Mucosa of descending colon (tissue), 3 donors: ENCODE data around the gene CCDC71. TPM values are rescaled to one million over a fixed set of nuclear protein-coding genes. Genes with fewer than 3 reads are reported as not detected.

Source experiments
- ATAC-seq: fragments of 200-7000 bp; cut with Tn5 transposase; one replicate; pipeline ENCODE4 v1.9.1; 2020; ENCODE audit warnings: mild to moderate bottlenecking, moderate library complexity
- DNase-seq, 3 donors: peaks; one replicate each; pipeline ENCODE4 v3.0.0-alpha.2; 2020
- H3K36me3 ChIP-seq: fragments of 200-600 bp; one replicate; pipeline ENCODE4 v1.8.0; 2021; ENCODE audit warnings: low read depth, mild to moderate bottlenecking
- H3K4me1 ChIP-seq: fragments of 200-600 bp; one replicate; pipeline ENCODE4 v1.8.0; 2021; ENCODE audit warnings: low read depth, mild to moderate bottlenecking
- H3K4me3 ChIP-seq: fragments of 200-600 bp; one replicate; pipeline ENCODE4 v1.8.0; 2021; ENCODE audit warnings: mild to moderate bottlenecking
- H3K9me3 ChIP-seq: fragments of 200-600 bp; one replicate; pipeline ENCODE4 v1.8.0; 2021; ENCODE audit warnings: mild to moderate bottlenecking
- intact Hi-C, 2 donors: fragments of 100-400 bp; cut with DNase I in 1 of 2; cut with micrococcal nuclease in 1 of 2; formaldehyde crosslinking; loops; one replicate each; pipeline versions ENCODE4 v1.11.0 to v1.11.1; 2022; cut with DNase I, micrococcal nuclease
- total RNA-seq, 3 donors: library from RNA; stranded (reverse); fragmentation: NEBNext Ultra II Directional in 2 of 3; extraction: Animal tissue kit (Norgen Biotek cat#: 25700) in 2 of 3; gene quantifications; one replicate each; pipeline versions ENCODE4 v1.2.1 to v1.2.4, GENCODE V29; 2021 to 2023
- TF ChIP-seq, protein P1 (sequence below): fragments of 200-600 bp; IDR thresholded peaks from one replicate; pipeline ENCODE4 v1.8.0; 2022; ENCODE audit warnings: antibody characterized with exemption, mild to moderate bottlenecking
- donor health status: DM: no; HTN: no; CAD: no; lungs with moderate emphysema.
- donor health status: DM: no; HTN: no; CAD: no.
- donor health status: DM: no; HTN: yes; CAD: no.

The CCDC71 gene
- total RNA-seq, 3 donors from 2014 or later: 15.2 to 20.7 (median 19.9) TPM

- no peak for DNase-seq
- Histone ChIP-seq H3K4me1 (no peaks in the 10 kb centered on the region), H3K4me3 (no peak overlapping the region), H3K36me3 (no peaks in the 10 kb centered on the region), H3K9me3 (no peaks in the 10 kb centered on the region)
- intact Hi-C loops: no loop called here
- TF ChIP-seq, protein P1, sequence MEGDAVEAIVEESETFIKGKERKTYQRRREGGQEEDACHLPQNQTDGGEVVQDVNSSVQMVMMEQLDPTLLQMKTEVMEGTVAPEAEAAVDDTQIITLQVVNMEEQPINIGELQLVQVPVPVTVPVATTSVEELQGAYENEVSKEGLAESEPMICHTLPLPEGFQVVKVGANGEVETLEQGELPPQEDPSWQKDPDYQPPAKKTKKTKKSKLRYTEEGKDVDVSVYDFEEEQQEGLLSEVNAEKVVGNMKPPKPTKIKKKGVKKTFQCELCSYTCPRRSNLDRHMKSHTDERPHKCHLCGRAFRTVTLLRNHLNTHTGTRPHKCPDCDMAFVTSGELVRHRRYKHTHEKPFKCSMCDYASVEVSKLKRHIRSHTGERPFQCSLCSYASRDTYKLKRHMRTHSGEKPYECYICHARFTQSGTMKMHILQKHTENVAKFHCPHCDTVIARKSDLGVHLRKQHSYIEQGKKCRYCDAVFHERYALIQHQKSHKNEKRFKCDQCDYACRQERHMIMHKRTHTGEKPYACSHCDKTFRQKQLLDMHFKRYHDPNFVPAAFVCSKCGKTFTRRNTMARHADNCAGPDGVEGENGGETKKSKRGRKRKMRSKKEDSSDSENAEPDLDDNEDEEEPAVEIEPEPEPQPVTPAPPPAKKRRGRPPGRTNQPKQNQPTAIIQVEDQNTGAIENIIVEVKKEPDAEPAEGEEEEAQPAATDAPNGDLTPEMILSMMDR: no peak
- no peak for ATAC-seq
These were observed 32.6 kb upstream of the CCDC71 start for GRCh38 chr3:49198611-49199230.

- intact Hi-C loops: no loop called here
These were observed 32.0 kb upstream of the CCDC71 start for GRCh38 chr3:49198161-49198560.

DNA sequence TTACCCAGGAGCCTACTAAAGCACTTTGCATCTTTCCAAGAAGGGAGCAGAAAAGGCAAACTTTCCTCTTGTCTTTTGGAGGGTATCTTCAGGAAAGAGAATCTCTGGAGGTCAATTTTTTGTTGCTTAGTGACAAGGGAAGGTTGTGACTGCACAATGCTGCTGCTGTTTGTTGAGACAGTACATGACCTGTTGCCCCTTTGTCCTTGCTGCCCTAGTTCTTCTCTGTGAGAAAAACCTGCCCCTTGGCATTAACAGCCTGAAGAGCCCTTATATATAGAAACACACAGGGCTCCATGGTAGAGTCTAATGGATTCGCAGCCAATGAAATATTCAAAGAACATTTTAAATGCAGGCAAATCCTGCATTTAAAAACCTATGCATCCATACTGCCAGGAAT lies 25.6 kb upstream of the CCDC71 start:
- intact Hi-C loops: no loop called here
- no peak overlapping the region for H3K4me3 ChIP-seq
- ATAC-seq (no peak), DNase-seq (no peak)
- no peaks in the 10 kb centered on the region for H3K4me1 ChIP-seq
- no peaks in the 10 kb centered on the region for H3K36me3 ChIP-seq
- H3K9me3 ChIP-seq: no peaks in the 10 kb centered on the region
- TF ChIP-seq, protein P1: no peak

More at GRCh38 chr3:49198161-49198560, 32.0 kb upstream of the CCDC71 start:
- ATAC-seq (no peak), DNase-seq (no peak)
- H3K4me3 ChIP-seq: no peak overlapping the region
- H3K36me3 ChIP-seq: no peaks in the 10 kb centered on the region
- H3K4me1 ChIP-seq: no peaks in the 10 kb centered on the region
- TF ChIP-seq, protein P1: no peak
- no peaks in the 10 kb centered on the region for H3K9me3 ChIP-seq

GRCh38 chr3:49183873-49184272 lies 17.7 kb upstream of the CCDC71 start:
- H3K9me3 ChIP-seq: no peaks in the 10 kb centered on the region
- ATAC-seq: no peak
- DNase-seq: no peak
- no peaks in the 10 kb centered on the region for H3K36me3 ChIP-seq
- H3K4me1 ChIP-seq: no peaks in the 10 kb centered on the region
- intact Hi-C loops: no loop called here
- TF ChIP-seq, protein P1: no peak
- no peak overlapping the region for H3K4me3 ChIP-seq

DNA sequence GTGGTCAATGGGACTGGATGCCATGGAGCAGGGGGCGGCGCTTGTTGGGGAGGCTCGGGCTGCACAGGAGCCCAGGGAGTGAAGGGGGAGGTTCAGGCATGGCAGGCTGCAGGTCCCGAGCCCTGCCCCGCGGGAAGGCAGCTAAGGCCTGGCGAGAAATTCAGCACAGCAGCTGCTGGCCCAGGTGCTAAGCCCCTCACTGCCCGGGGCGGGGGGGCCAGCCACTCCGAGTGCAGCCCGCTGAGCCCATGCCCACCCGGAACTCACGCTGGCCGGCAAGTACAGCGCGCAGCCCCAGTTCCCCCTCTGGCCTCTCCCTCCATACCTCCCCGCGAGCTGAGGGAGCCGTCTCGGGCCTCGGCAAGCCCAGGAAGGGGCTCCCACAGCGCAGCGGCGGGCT lies 16.6 kb upstream of the CCDC71 start:
- Histone ChIP-seq H3K4me3 (no peak overlapping the region), H3K36me3 (no peaks in the 10 kb centered on the region), H3K4me1 (no peaks in the 10 kb centered on the region), H3K9me3 (no peaks in the 10 kb centered on the region)
- ATAC-seq: no peak
- TF ChIP-seq, protein P1: no peak
- intact Hi-C loops: no loop called here
- no peak for DNase-seq

DNA sequence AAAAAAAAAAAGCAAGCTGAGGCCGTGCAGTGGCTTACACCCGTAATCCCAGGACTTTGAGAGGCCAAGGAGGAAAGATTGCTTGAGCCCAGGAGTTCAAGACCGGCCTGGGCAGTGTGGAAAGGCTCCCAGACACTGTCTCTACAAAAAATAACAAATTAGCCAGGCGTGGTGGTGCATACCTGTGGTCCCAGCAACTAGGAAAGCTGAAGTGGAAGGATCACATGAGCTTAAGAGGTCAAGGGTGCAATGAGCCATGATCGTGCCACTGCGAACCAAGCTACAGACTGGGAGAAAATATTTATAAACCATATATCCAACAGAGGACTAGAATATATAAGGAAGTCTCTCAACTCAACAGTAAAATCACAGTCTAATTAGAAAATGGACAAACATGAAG lies 15.2 kb upstream of the CCDC71 start:
- intact Hi-C loops: no loop called here
- Histone ChIP-seq H3K4me3 (no peak overlapping the region), H3K9me3 (no peaks in the 10 kb centered on the region), H3K36me3 (no peaks in the 10 kb centered on the region), H3K4me1 (no peaks in the 10 kb centered on the region)
- ATAC-seq: no peak
- TF ChIP-seq, protein P1: no peak
- no peak for DNase-seq
